ENCODE data around the gene SMOC1.

The SMOC1 gene

DNA sequence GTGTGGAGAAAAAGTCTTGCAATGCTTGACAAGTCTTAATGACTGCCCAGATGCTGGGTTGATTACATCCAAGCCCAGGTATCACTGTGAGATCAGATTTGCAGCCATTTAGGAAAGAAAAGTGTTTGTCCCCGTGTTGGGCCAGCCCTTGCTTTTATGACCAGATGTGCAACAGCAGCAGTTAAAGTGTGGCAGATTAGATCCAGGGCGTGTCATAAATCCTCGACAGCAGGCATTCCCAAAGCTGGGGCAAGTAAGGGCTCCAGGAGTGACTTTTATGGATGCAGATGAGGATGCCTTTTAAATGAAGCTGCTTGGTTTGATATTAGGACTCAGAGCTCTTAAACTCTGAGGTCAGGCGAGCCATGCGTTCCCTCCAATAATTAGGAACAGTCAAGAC is 1.7 kb downstream of the SMOC1 start:
- 87 to 90% methylated on average over 5 of the region's 5 CpGs for WGBS, 2 experiments (ENCODE audit: insufficient coverage in 2 of 2)
- H3K36me3 ChIP-seq (ENCODE audit: control insufficient read depth, insufficient read depth, low read length) = no peaks in the 10 kb centered on the region
- no peak overlapping the region for H3K27ac ChIP-seq (ENCODE audit: low read depth, low read length, severe bottlenecking)
- H3K4me3 ChIP-seq (ENCODE audit: extremely low read depth, insufficient read depth, low read length, poor library complexity, severe bottlenecking) = no peak overlapping the region
- no peaks in the 10 kb centered on the region for H3K9me3 ChIP-seq (ENCODE audit: control insufficient read depth, low read length)
- no peaks in the 10 kb centered on the region for H3K4me1 ChIP-seq (ENCODE audit: control insufficient read depth, insufficient read depth, low read length, poor library complexity, severe bottlenecking)

DNA sequence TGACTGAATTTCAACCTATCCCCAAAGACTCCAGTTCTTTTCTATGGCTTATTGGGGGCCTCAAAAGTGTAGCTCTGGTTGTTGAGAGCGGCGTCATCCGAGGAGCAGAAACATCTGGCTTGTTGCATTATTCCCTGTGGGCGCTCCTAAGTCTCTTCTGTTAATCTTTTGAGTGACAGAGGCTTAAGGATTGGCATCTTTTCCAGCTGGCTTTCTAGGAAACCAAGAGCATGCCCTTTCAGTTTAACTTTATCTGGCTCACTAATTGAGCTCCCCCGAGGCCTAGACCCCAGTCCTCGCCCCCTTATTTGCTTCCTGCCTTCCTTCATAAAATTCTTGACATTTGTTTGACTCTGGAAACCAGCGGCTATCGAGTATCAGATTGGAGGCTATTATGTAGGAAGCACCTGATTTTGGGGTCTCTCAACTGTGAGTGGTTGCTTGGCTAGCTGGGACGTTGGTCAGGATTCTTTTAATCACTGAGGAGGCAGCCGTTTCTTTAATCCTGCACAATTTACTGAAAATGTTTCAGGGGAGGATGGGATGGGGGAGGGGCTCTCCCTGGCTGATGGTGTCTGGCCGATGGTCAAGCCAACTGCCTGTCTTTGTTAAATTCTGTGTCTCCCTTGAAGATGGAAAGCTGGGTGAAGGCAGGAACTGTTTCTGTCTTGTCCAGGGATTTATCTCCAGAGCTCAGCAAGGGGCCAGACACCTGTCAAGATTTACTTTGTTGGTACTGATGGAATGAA is 3.1 kb downstream of the SMOC1 start:
- Histone ChIP-seq H3K4me3 (ENCODE audit: extremely low read depth, insufficient read depth, low read length, poor library complexity, severe bottlenecking) (no peak overlapping the region), H3K4me1 (ENCODE audit: control insufficient read depth, insufficient read depth, low read length, poor library complexity, severe bottlenecking) (no peaks in the 10 kb centered on the region), H3K36me3 (ENCODE audit: control insufficient read depth, insufficient read depth, low read length) (no peaks in the 10 kb centered on the region), H3K9me3 (ENCODE audit: control insufficient read depth, low read length) (no peaks in the 10 kb centered on the region), H3K27ac (ENCODE audit: low read depth, low read length, severe bottlenecking) (no peak overlapping the region)
- WGBS, 2 experiments (ENCODE audit: insufficient coverage in 2 of 2) = 72 to 80% methylated on average over 7 of the region's 11 CpGs

DNA sequence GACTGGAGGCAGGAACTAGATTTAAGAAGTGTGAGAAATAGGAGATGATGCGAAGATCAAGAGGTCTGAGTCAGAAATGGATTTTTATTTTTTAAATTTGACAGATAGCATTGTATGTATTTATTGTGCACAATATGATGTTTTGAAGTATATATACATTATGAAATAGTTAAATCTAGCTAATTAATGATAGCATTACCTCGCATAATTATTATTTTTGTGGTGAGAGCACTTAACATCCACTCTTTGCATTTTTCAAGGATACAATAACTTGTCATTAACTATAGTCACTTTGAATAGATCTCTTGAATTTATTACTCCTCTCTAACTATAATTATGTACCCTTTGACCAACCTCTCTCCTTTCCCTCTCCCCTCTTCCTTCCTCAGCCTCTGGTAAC is 3.7 kb downstream of the SMOC1 start:
- H3K4me3 ChIP-seq (ENCODE audit: extremely low read depth, insufficient read depth, low read length, poor library complexity, severe bottlenecking) = no peak overlapping the region
- no peaks in the 10 kb centered on the region for H3K9me3 ChIP-seq (ENCODE audit: control insufficient read depth, low read length)
- 100% methylated on average over 1 of the region's 2 CpGs for WGBS, 2 experiments (ENCODE audit: insufficient coverage in 2 of 2)
- no peaks in the 10 kb centered on the region for H3K36me3 ChIP-seq (ENCODE audit: control insufficient read depth, insufficient read depth, low read length)
- H3K4me1 ChIP-seq (ENCODE audit: control insufficient read depth, insufficient read depth, low read length, poor library complexity, severe bottlenecking) = no peaks in the 10 kb centered on the region
- no peak overlapping the region for H3K27ac ChIP-seq (ENCODE audit: low read depth, low read length, severe bottlenecking)

DNA sequence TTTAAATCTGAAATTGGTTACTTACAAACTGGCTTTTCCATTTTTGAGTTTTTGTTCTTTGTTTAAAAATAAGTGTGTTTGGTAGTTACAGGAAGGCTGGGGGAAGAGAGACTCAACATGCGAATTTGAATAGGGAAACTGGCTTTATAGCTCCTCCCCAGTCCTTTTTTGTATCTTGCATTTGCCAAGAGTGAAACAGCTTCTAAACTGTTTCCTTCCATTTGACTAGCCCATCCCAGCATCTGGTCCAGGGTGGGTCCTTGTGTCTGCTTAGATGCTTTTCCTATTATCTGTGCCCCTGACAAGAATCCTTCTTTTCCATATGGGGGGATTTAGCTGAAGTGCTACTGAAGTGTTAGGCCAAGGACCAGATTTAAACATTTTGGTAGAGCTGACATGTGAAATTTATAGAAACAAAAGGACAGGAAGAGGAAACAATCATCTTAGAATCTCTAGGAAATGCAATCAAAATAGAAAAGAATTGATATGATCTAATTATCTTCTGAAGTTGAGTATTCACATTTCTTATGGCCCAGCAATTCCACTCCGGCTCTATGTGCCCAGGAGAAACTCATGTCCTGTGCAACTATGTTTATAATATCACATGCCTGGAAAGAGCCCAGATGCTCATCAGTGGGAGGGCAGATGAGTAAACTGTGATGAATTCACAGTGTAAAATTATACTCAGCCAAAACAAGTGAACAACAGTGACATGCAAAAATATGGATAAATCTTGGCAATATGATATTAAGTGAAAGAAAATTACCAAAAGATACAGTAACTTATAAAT is 7.4 kb downstream of the SMOC1 start:
- Histone ChIP-seq H3K4me3 (ENCODE audit: extremely low read depth, insufficient read depth, low read length, poor library complexity, severe bottlenecking) (no peak overlapping the region), H3K27ac (ENCODE audit: low read depth, low read length, severe bottlenecking) (no peak overlapping the region), H3K36me3 (ENCODE audit: control insufficient read depth, insufficient read depth, low read length) (no peaks in the 10 kb centered on the region), H3K9me3 (ENCODE audit: control insufficient read depth, low read length) (peaks cover 8% of the 10 kb centered on the region), H3K4me1 (ENCODE audit: control insufficient read depth, insufficient read depth, low read length, poor library complexity, severe bottlenecking) (no peaks in the 10 kb centered on the region)
- WGBS, 2 experiments (ENCODE audit: insufficient coverage in 2 of 2) = 89% methylated on average over 1 of the region's 2 CpGs; no CpG with 5 or more reads in 1 of the 2 experiments

DNA sequence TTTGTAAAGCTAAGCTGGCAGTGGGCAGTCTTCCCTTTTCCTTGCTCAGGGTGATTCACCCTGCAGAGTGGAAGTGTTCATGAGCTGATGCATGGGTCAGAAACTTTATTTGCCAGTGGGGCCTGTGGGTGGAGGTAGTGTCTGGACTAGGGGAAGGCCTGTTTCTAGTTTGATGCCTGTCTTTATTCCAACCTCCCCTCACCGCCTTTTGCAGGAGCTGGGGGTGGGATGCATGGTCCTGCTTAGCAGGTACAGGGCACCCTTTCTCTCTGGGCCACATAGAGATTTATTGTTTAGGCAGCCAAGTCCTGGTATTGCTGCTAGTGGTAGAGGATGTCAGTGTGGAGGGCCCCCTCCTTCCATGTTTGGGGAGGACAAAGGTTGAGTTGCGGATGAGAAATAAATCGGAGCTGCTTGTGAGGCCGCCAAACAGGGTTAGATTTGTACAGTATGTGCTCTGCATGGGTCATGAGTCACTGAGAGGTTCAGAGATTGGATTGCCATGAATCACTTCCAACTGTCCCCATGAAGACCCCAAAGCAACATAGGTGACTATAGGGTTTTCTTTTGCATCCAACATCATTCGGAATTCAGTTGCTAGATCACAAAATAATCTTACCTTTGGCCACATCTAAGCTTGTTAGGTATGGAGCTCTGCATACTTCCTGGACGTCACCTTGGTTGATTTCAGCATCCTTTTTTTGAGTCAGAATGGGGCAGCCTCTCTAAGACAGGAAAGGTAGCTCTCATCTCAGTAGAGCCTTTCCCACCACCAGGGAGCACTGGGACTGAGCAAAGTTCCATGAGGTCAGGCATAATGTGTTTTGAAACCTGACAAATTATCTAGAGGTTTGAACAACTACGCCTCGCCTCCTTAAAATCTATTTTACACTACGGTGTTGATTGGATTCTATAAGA is 8.8 kb downstream of the SMOC1 start:
- 81 to 93% methylated on average over 2 to 4 of the region's 9 CpGs for WGBS, 2 experiments (ENCODE audit: insufficient coverage in 2 of 2)
- Histone ChIP-seq H3K9me3 (ENCODE audit: control insufficient read depth, low read length) (peaks cover 8% of the 10 kb centered on the region), H3K4me1 (ENCODE audit: control insufficient read depth, insufficient read depth, low read length, poor library complexity, severe bottlenecking) (no peaks in the 10 kb centered on the region), H3K27ac (ENCODE audit: low read depth, low read length, severe bottlenecking) (no peak overlapping the region), H3K4me3 (ENCODE audit: extremely low read depth, insufficient read depth, low read length, poor library complexity, severe bottlenecking) (no peak overlapping the region), H3K36me3 (ENCODE audit: control insufficient read depth, insufficient read depth, low read length) (no peaks in the 10 kb centered on the region)

DNA sequence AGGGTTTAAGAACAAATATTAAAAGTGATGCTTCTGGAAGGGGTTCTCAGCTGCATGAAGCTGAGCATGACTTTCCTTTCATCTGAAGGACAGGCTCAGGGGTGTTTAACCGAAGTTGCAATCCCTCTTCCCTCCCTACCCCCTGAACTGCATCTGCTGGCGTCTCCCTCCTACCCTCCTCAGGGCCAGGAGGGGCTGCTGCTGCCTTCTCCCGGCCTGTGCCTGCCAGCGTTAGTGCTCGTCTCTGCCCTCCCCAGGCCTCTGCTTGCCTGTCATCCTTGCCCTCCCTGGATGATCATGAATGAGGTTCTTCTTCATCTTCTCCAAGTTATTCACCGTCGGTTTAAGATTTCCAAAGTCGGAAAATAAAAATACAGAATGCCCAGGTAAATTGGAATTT is 12.2 kb downstream of the SMOC1 start:
- no peak overlapping the region for H3K4me3 ChIP-seq (ENCODE audit: extremely low read depth, insufficient read depth, low read length, poor library complexity, severe bottlenecking)
- H3K36me3 ChIP-seq (ENCODE audit: control insufficient read depth, insufficient read depth, low read length) = no peaks in the 10 kb centered on the region
- H3K4me1 ChIP-seq (ENCODE audit: control insufficient read depth, insufficient read depth, low read length, poor library complexity, severe bottlenecking) = no peaks in the 10 kb centered on the region
- no peak overlapping the region for H3K27ac ChIP-seq (ENCODE audit: low read depth, low read length, severe bottlenecking)
- peaks cover 8% of the 10 kb centered on the region for H3K9me3 ChIP-seq (ENCODE audit: control insufficient read depth, low read length)
- WGBS, 2 experiments (ENCODE audit: insufficient coverage in 2 of 2) = 48 to 49% methylated on average over 6 to 8 of the region's 8 CpGs

DNA sequence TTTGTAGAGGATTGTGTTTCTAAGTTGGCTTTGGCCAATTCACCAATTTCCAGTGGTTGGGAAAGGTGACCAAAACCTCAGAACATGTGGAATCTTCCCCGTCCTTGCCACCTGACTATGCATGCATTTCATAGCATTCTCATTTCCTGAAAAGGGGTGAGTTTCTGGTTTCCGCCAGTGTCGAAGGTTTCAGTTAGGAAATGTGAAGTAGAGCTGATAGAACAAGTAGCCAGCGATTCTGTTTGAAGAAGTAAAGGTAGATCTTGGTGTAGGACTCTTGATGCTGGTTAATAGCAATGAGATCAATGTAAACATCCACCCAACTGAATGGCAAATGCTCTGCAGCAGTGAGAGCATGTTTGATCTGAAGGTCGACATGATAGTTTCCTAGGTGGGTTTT is 15.9 kb downstream of the SMOC1 start:
- WGBS, 2 experiments (ENCODE audit: insufficient coverage in 2 of 2) = 77 to 84% methylated on average over 4 of the region's 5 CpGs
- H3K9me3 ChIP-seq (ENCODE audit: control insufficient read depth, low read length) = no peaks in the 10 kb centered on the region

DNA sequence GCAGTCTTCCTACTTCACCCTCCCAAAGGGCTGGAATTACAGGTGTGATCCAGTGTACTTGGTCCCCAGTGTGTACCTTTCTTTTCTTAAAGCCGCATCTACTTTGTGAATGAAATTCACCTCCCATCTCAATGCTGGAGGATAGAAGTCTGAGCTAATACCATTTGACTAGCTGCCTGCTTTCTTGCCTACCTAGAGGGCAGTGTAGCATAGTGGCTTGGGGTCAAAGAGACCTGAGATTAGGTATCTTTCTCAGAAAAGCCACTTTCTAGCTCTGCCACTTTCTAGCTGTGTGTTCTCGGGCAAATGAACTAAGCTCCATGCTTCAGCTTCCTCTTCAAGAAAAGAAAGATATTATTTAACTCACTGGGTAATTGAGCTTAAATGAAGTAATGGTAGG is 16.9 kb downstream of the SMOC1 start:
- H3K36me3 ChIP-seq (ENCODE audit: control insufficient read depth, insufficient read depth, low read length) = no peaks in the 10 kb centered on the region
- WGBS, 2 experiments (ENCODE audit: insufficient coverage in 2 of 2) = no CpG with 5 or more reads among the region's 2 CpGs
- H3K27ac ChIP-seq (ENCODE audit: low read depth, low read length, severe bottlenecking) = no peak overlapping the region
- no peaks in the 10 kb centered on the region for H3K9me3 ChIP-seq (ENCODE audit: control insufficient read depth, low read length)
- no peak overlapping the region for H3K4me3 ChIP-seq (ENCODE audit: extremely low read depth, insufficient read depth, low read length, poor library complexity, severe bottlenecking)
- no peaks in the 10 kb centered on the region for H3K4me1 ChIP-seq (ENCODE audit: control insufficient read depth, insufficient read depth, low read length, poor library complexity, severe bottlenecking)

More for the DNA sequence above, 15.9 kb downstream of the SMOC1 start:
- no peaks in the 10 kb centered on the region for H3K4me1 ChIP-seq (ENCODE audit: control insufficient read depth, insufficient read depth, low read length, poor library complexity, severe bottlenecking)
- no peak overlapping the region for H3K27ac ChIP-seq (ENCODE audit: low read depth, low read length, severe bottlenecking)
- no peaks in the 10 kb centered on the region for H3K36me3 ChIP-seq (ENCODE audit: control insufficient read depth, insufficient read depth, low read length)
- no peak overlapping the region for H3K4me3 ChIP-seq (ENCODE audit: extremely low read depth, insufficient read depth, low read length, poor library complexity, severe bottlenecking)

DNA sequence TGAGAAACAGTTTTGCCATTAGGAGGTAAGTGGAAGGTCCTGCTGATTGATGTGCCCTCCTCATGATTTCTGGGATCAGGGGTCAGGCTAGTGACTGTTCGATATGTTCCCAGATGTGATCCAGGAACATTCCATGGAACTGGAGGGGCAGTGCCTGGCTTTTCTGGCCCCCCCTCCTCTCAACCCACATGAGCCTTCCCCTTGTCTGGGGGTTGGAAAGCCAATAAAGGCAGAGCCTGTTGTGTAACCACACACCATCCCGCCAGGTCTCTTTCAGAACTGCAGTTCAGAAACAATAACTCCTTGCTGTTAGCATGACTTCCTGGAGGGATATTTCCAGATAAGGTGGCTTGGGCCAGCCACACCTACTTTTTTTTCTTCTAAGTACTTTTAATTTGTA is 17.8 kb downstream of the SMOC1 start:
- H3K4me1 ChIP-seq (ENCODE audit: control insufficient read depth, insufficient read depth, low read length, poor library complexity, severe bottlenecking) = no peaks in the 10 kb centered on the region
- no peaks in the 10 kb centered on the region for H3K9me3 ChIP-seq (ENCODE audit: control insufficient read depth, low read length)
- no peaks in the 10 kb centered on the region for H3K36me3 ChIP-seq (ENCODE audit: control insufficient read depth, insufficient read depth, low read length)
- H3K27ac ChIP-seq (ENCODE audit: low read depth, low read length, severe bottlenecking) = no peak overlapping the region
- WGBS, 2 experiments (ENCODE audit: insufficient coverage in 2 of 2) = 100% methylated on average over 1 of the region's 2 CpGs
- H3K4me3 ChIP-seq (ENCODE audit: extremely low read depth, insufficient read depth, low read length, poor library complexity, severe bottlenecking) = no peak overlapping the region

DNA sequence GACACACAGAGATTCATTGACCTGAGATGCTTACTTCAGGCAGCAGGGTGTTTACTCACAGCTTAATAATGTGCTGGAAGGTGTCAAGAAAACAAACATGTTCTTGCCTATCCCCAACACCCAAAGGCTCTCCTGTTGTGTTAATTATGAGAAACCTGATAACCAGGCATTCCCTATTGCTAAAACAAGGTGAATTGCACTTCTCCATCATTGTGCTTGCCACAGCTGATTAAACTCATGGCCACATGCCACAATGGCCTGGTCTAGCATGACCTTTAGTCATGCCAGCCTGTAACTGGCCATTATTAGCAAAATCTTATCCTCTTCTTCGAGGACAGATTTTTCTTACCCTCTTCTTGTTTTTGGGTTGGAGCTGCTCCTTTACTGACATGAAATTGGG is 21.4 kb downstream of the SMOC1 start:
- H3K4me3 ChIP-seq (ENCODE audit: extremely low read depth, insufficient read depth, low read length, poor library complexity, severe bottlenecking) = no peak overlapping the region
- no peak overlapping the region for H3K27ac ChIP-seq (ENCODE audit: low read depth, low read length, severe bottlenecking)
- 71% methylated on average over 1 of the region's 1 CpG; no CpG with 5 or more reads in 1 of the 2 experiments for WGBS, 2 experiments (ENCODE audit: insufficient coverage in 2 of 2)
- no peaks in the 10 kb centered on the region for H3K9me3 ChIP-seq (ENCODE audit: control insufficient read depth, low read length)
- no peaks in the 10 kb centered on the region for H3K4me1 ChIP-seq (ENCODE audit: control insufficient read depth, insufficient read depth, low read length, poor library complexity, severe bottlenecking)
- H3K36me3 ChIP-seq (ENCODE audit: control insufficient read depth, insufficient read depth, low read length) = no peaks in the 10 kb centered on the region

All from mesodermal cell (in vitro differentiated cells).